T-cell (primary cell): ENCODE data around the gene MAGI3. TPM values are rescaled to one million over a fixed set of nuclear protein-coding genes. Genes with fewer than 3 reads are reported as not detected.
"Not testable (repeated sequence)": the region's sequence is repeated elsewhere in the genome, so short reads cannot be mapped to it uniquely, and the experiment has no call there.

Experiments
- ATAC-seq, 4 experiments: fragments of 200-7000 bp in 3 of 4; fragments of 150-1000 bp in 1 of 4; cut with Tn5 transposase; replicated peaks in 1 of 4; 1 replicate in 3 of 4; 2 replicates in 1 of 4; pipeline ENCODE4 v1.10.0; 2021; ENCODE audit warnings: moderate library complexity in 3 of 4, mild to moderate bottlenecking in 2 of 4, moderate number of reproducible peaks in 1 of 4
- CTCF ChIA-PET, 2 donors: fragments of 300-600 bp; sonication (Branson Sonifier 250); formaldehyde crosslinking; loops; one replicate each; lab custom pipeline; 2022; ENCODE audit warnings: antibody characterized with exemption in 2 of 2; lab: Charles Lee
- POLR2A ChIA-PET, 2 donors: fragments of 300-600 bp; sonication (Branson Sonifier 250); formaldehyde crosslinking; loops; one replicate each; lab custom pipeline; 2022; ENCODE audit warnings: antibody characterized with exemption in 2 of 2; lab: Charles Lee
- DNase-seq, 35 experiments: peaks; one replicate each; pipeline versions ENCODE4 v3.0.0 to v3.0.0-alpha.2; 2013 to 2023
- H3K27ac ChIP-seq: one replicate; pipeline ENCODE4 v1.5.1; 2013; ENCODE audit warnings: low read length
- H3K27me3 ChIP-seq, 2 experiments: replicated peaks in 1 of 2; 1 replicate in 1 of 2; 2 replicates in 1 of 2; pipeline versions ENCODE4 v1.6.1 to v1.7.0; 2013; ENCODE audit warnings: low read length in 1 of 2, mixed read lengths in 1 of 2; ENCODE audit not compliant: control insufficient read depth in 2 of 2, insufficient read depth in 2 of 2; ENCODE audit errors: extremely low read depth in 1 of 2
- H3K36me3 ChIP-seq, 2 donors: 1 replicate in 1 of 2; 2 replicates in 1 of 2; pipeline versions ENCODE4 v1.6.1 to v1.7.0; 2013; ENCODE audit warnings: low read length in 1 of 2; ENCODE audit not compliant: control insufficient read depth in 2 of 2, insufficient read depth in 1 of 2; ENCODE audit errors: extremely low read depth in 1 of 2
- H3K4me1 ChIP-seq, 2 experiments: 1 replicate in 1 of 2; 2 replicates in 1 of 2; pipeline versions ENCODE4 v1.6.1 to v1.7.0; 2013; ENCODE audit warnings: low read length in 2 of 2, mixed read lengths in 1 of 2; ENCODE audit not compliant: insufficient read depth in 2 of 2, control insufficient read depth in 1 of 2; ENCODE audit errors: extremely low read depth in 1 of 2
- H3K4me3 ChIP-seq, 2 donors: 1 replicate in 1 of 2; 2 replicates in 1 of 2; pipeline versions ENCODE4 v1.5.1 to v1.7.0; 2013; ENCODE audit warnings: mild to moderate bottlenecking in 2 of 2, low read length in 1 of 2, moderate library complexity in 1 of 2; ENCODE audit not compliant: control insufficient read depth in 1 of 2; ENCODE audit errors: extremely low read depth in 1 of 2
- H3K9me3 ChIP-seq: 2 replicates; pipeline ENCODE4 v1.7.0; 2013
- H3K27ac Mint-ChIP-seq, 2 donors: one replicate each; pipeline ENCODE4 v1.8.0; 2020 to 2021; ENCODE audit warnings: mild to moderate bottlenecking in 2 of 2, mixed read lengths in 2 of 2
- H3K27me3 Mint-ChIP-seq, 2 donors: one replicate each; pipeline ENCODE4 v1.8.0; 2021 to 2022; ENCODE audit warnings: mixed read lengths in 2 of 2
- H3K36me3 Mint-ChIP-seq: one replicate; pipeline ENCODE4 v1.8.0; 2021; ENCODE audit warnings: mixed read lengths
- H3K4me1 Mint-ChIP-seq, 3 donors: one replicate each; pipeline ENCODE4 v1.8.0; 2020 to 2022; ENCODE audit warnings: mixed read lengths in 3 of 3, mild to moderate bottlenecking in 1 of 3
- H3K4me3 Mint-ChIP-seq, 3 donors: one replicate each; pipeline ENCODE4 v1.8.0; 2020 to 2022; ENCODE audit warnings: mild to moderate bottlenecking in 3 of 3, mixed read lengths in 3 of 3, moderate library complexity in 3 of 3
- H3K9me3 Mint-ChIP-seq, 3 donors: one replicate each; pipeline ENCODE4 v1.8.0; 2020 to 2022; ENCODE audit warnings: mixed read lengths in 3 of 3
- WGBS: methylation state at CpG from one replicate; pipeline ENCODE4 v1.1.5; 2013; ENCODE audit warnings: missing lambda C conversion rate; ENCODE audit not compliant: insufficient coverage; 5-methylcytosine and 5-hydroxymethylcytosine counted together
- total RNA-seq, 35 experiments: library from RNA in 6 of 35; stranded (reverse) in 6 of 35; fragments of 120-200 nt in 1 of 35; gene quantifications; one replicate each; pipeline versions ENCODE4 v1.2.1 to v1.2.4 and lab custom pipeline; 2013 to 2026

The MAGI3 gene
- total RNA-seq, 5 donors from 2014 or later (not counting 1 experiment from before 2014, with no cell fraction given), result 4.5 to 8.1 (median 5.6) TPM

DNA sequence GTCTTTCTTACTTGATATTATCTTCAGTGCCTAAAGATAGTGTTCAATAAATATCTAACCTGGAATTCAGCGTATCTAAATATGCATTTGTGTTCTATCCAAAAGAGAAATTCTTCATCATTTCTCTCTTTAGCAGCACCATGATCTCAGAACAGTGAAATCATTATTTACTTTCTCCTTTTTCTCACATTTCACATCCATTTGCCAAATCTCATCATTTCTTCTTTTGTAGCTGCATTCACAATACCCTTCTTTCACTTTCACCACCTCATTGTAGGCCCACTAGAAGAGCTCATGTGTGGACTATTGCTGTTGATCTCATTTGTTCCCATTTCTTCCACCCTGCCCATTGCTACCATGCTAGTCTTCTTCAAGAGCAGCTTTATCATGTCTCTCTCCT, 191.0 kb downstream of the MAGI3 start:
- Histone ChIP-seq H3K27ac (no peak overlapping the region), H3K4me1 (no peaks in the 10 kb centered on the region), H3K36me3 (no peaks in the 10 kb centered on the region), H3K27me3 (no peaks in the 10 kb centered on the region), H3K4me3 (no peak overlapping the region), H3K9me3 (no peaks in the 10 kb centered on the region)
- Mint-ChIP-seq H3K27me3 (no peaks in the 10 kb centered on the region), H3K4me3 (no peak overlapping the region), H3K36me3 (peaks cover 18% of the 10 kb centered on the region), H3K9me3 (no peaks in the 10 kb centered on the region), H3K4me1 (no peaks in the 10 kb centered on the region), H3K27ac (no peak overlapping the region)
- CTCF ChIA-PET, result interaction anchor here in 1 of 2 donors (0.6 kb wide), 1 partner anchor 585 kb away, joined by 3 read pairs; no protein-coding TSS in a partner anchor
- POLR2A ChIA-PET, result no interaction called here
- no peak for ATAC-seq
- DNase-seq, result no peak
- WGBS, result no CpG with 5 or more reads among the region's 1 CpG

DNA sequence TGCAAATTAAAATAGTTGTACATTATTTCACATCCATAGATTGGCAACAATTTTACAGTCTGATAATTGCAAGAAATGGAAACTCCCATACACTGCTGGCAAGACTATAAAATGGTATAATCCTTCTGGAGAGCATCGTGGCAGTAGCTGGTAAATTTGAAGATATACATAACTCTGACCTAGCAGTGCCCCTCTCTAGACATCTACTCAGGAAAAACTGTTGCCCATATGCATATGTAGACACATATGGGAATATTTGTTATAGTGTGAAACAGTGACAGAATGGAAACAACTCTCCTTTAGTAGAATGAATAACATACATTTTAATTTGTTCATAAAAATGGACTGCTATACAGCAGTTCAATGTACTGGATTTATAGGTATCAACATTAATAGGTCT, 191.8 kb downstream of the MAGI3 start:
- no peaks in the 10 kb centered on the region for H3K9me3 ChIP-seq
- no CpG with 5 or more reads among the region's 1 CpG for WGBS
- H3K4me3 ChIP-seq, result no peak overlapping the region
- Mint-ChIP-seq H3K27me3 (no peaks in the 10 kb centered on the region), H3K4me1 (no peaks in the 10 kb centered on the region), H3K36me3 (peaks cover 19% of the 10 kb centered on the region), H3K4me3 (no peak overlapping the region), H3K9me3 (no peaks in the 10 kb centered on the region), H3K27ac (no peak overlapping the region)
- H3K36me3 ChIP-seq, result no peaks in the 10 kb centered on the region
- no peaks in the 10 kb centered on the region for H3K27me3 ChIP-seq
- ATAC-seq, result no peak
- ChIA-PET POLR2A (no interaction called here), CTCF (no interaction called here)
- H3K4me1 ChIP-seq, result no peaks in the 10 kb centered on the region
- no peak overlapping the region for H3K27ac ChIP-seq
- DNase-seq, result no peak

DNA sequence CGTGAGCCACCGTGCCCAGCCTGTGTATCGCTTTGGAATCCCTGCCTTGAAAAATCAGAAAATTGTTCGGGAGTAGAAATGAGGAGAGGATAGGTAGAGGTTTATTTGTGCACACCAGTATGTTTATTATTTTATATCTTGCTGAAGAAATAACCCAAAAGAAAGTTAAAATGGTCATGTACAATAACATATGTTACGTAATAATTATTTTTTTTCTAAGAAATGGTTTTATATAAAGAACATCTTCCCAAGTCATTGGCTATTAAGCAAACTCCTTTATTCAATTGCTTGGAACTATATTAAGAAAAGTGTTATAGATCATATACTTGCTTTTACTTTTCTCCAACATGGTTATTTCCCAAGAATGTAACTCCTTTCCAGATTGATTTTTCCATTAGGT, 197.2 kb downstream of the MAGI3 start:
- H3K27ac ChIP-seq, result no peak overlapping the region
- peaks cover 23% of the 10 kb centered on the region for H3K36me3 Mint-ChIP-seq
- no peak overlapping the region for H3K27ac Mint-ChIP-seq

DNA sequence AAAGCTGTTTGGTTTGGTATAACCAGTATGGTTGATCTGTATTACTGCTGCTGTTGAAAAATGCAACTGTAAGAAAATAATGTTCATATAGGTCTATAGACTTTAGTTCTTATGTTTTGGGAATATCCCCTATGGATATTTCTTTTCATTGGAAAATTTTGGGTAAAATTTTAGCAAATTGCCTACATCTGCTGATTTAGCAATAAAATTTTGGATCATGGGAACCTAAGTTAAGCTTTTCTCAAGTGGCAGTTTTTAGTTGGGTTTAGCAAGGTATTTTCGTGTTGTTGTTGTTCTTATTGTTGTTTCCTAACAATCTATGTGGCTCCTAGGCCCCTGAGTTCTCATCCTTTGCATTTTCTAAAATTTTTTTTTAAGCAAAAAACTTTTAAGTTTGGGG, 201.9 kb downstream of the MAGI3 start:
- no peaks in the 10 kb centered on the region for H3K4me1 Mint-ChIP-seq
- H3K9me3 ChIP-seq, result peaks cover 6% of the 10 kb centered on the region
- ATAC-seq, result no peak
- H3K27me3 ChIP-seq, result no peaks in the 10 kb centered on the region
- H3K4me3 Mint-ChIP-seq, result no peak overlapping the region
- no peaks in the 10 kb centered on the region for H3K4me1 ChIP-seq
- peaks cover 6 to 16% (median 7%) of the 10 kb centered on the region in 3 donors for H3K9me3 Mint-ChIP-seq
- H3K36me3 Mint-ChIP-seq, result peaks cover 39% of the 10 kb centered on the region
- no peak for DNase-seq
- ChIA-PET CTCF (no interaction called here), POLR2A (no interaction called here)
- no peak overlapping the region for H3K27ac Mint-ChIP-seq
- no peaks in the 10 kb centered on the region for H3K36me3 ChIP-seq
- no CpG with 5 or more reads among the region's 1 CpG for WGBS
- H3K4me3 ChIP-seq, result no peak overlapping the region
- H3K27me3 Mint-ChIP-seq, result no peaks in the 10 kb centered on the region
- H3K27ac ChIP-seq, result no peak overlapping the region

More for the DNA sequence above, 197.2 kb downstream of the MAGI3 start:
- no peak overlapping the region for H3K4me3 ChIP-seq
- Mint-ChIP-seq H3K9me3 (no peaks in the 10 kb centered on the region), H3K4me3 (no peak overlapping the region), H3K4me1 (no peaks in the 10 kb centered on the region), H3K27me3 (no peaks in the 10 kb centered on the region)
- H3K9me3 ChIP-seq, result no peaks in the 10 kb centered on the region
- H3K27me3 ChIP-seq, result no peaks in the 10 kb centered on the region
- ATAC-seq, result no peak
- 96% methylated on average over 4 of the region's 5 CpGs for WGBS
- ChIA-PET CTCF (no interaction called here), POLR2A (no interaction called here)
- no peaks in the 10 kb centered on the region for H3K4me1 ChIP-seq
- no peak for DNase-seq
- H3K36me3 ChIP-seq, result no peaks in the 10 kb centered on the region

DNA sequence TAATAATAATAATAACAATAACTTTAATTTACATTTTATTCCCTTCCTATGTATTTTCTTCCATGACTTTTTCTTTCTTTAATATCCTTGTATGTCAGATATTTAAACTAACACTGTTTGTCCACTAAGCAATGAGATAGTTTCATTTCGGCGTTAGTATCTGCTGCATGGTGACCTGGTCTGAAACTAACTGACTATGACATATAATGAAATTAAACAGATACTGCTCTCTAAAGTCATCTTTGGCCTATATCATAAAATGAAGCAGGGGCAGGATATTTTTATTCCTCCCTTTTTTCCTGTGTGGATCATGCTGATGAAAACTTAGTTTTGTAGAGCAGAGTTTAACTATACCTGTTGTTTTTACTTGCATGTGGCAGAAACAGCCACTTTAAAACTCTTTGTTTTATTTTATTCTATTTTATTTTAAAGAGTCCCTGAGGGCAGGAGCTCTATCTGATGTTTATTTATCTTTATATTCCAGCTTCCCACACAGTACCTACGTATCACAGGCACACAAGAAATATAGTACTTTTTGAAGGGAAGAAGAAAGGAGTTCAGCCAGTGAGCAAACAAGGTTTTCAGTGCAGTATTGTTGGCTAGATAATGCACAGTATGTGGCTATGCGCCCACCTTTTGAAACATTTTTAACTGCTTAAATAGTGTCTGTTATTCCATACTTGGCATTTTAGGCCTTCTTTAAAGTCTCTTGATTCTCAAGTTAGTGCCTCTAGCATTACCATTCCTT, 203.4 kb downstream of the MAGI3 start:
- Histone ChIP-seq H3K36me3 (peaks cover 0 to 4% of the 10 kb centered on the region in 2 donors), H3K27me3 (no peaks in the 10 kb centered on the region), H3K4me1 (no peaks in the 10 kb centered on the region), H3K4me3 (no peak overlapping the region), H3K9me3 (peaks cover 11% of the 10 kb centered on the region), H3K27ac (no peak overlapping the region)
- POLR2A ChIA-PET, result interaction anchor here in 1 of 2 donors (0.6 kb wide), 1 partner anchor 948 kb away, joined by 7 read pairs; no protein-coding TSS in a partner anchor
- H3K36me3 Mint-ChIP-seq, result peaks cover 48% of the 10 kb centered on the region
- H3K9me3 Mint-ChIP-seq, result peaks cover 6 to 28% (median 16%) of the 10 kb centered on the region in 3 donors
- H3K27ac Mint-ChIP-seq, result no peak overlapping the region
- CTCF ChIA-PET, result no interaction called here
- WGBS, result no CpG with 5 or more reads among the region's 4 CpGs
- no peak overlapping the region for H3K4me3 Mint-ChIP-seq
- DNase-seq (no peak), ATAC-seq (no peak)
- no peaks in the 10 kb centered on the region for H3K27me3 Mint-ChIP-seq
- H3K4me1 Mint-ChIP-seq, result no peaks in the 10 kb centered on the region

DNA sequence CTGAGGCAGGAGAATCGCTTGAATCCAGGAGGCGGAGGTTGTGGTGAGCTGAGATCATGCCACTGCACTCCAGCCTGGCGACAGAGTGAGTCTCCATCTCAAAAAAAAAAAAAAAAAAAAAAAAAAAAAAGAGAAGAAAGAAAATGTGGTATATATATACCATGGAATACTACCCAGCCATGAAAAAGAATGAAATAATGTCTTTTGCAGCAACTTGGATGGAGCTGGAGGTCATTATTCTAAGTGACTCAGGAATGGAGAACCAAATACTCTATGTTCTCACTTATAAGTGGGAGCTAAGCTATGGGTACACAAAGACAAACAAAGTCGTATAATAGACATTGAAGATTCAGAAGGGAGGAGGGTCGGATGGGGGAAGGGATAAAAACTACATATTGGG, 214.2 kb downstream of the MAGI3 start:
- H3K27me3 ChIP-seq, H3K27ac ChIP-seq, H3K27me3 Mint-ChIP-seq, H3K4me1 Mint-ChIP-seq, DNase-seq, ATAC-seq, H3K4me1 ChIP-seq, H3K27ac Mint-ChIP-seq, H3K4me3 ChIP-seq, H3K9me3 ChIP-seq, POLR2A ChIA-PET, H3K36me3 ChIP-seq, H3K36me3 Mint-ChIP-seq, H3K4me3 Mint-ChIP-seq: not testable (repeated sequence)
- peaks cover 0 to 19% (median 4%) of the 10 kb centered on the region in 3 donors for H3K9me3 Mint-ChIP-seq
- CTCF ChIA-PET, result interaction anchor here in 1 of 2 donors (0.6 kb wide), 1 partner anchor 344 kb away, joined by 3 read pairs; no protein-coding TSS in a partner anchor
- no CpG with 5 or more reads among the region's 5 CpGs for whole genome bisulfite sequencing
